Testis (tissue), 2 donors: ENCODE data around the gene SUFU.

Experiments used
- CTCF ChIP-seq, 3 experiments: fragments of 450-650 bp in 2 of 3; fragments of 200-600 bp in 1 of 3; sonication (generic) in 1 of 3; IDR thresholded peaks; one replicate each; pipeline ENCODE4 v1.5.1; 2016 to 2019; ENCODE audit warnings: antibody characterized with exemption in 3 of 3, mild to moderate bottlenecking in 2 of 3, moderate library complexity in 1 of 3
- POLR2A ChIP-seq: fragments of 450-650 bp; IDR thresholded peaks from one replicate; pipeline ENCODE4 v1.6.1; 2017; ENCODE audit warnings: antibody characterized with exemption, mild to moderate bottlenecking, moderate library complexity

GRCh38 chr10:102678068-102678400 is 174.3 kb downstream of the SUFU start:
- TF ChIP-seq CTCF (IDR thresholded peaks at IDR 0.05), result no peak
- TF ChIP-seq POLR2A, result no peak
